Hepatic stellate cell (primary cell): Measurements from ENCODE around the gene SPATA13.

Experiments
- DNase-seq: peaks from one replicate; pipeline ENCODE4 v3.0.0; 2011; ENCODE audit warnings: low spot score

SPATA13 gene

GRCh38 chr13:24141333-24141910, 19.1 kb upstream of the SPATA13 start:
- DNase-seq: no peak

- no peak for DNase-seq
Observed at GRCh38 chr13:24142453-24142852, 18.1 kb upstream of the SPATA13 start.

GRCh38 chr13:24142886-24143285, 17.6 kb upstream of the SPATA13 start:
- no peak for DNase-seq

GRCh38 chr13:24145240-24145639, 15.3 kb upstream of the SPATA13 start:
- no peak for DNase-seq

GRCh38 chr13:24145674-24146073, 14.8 kb upstream of the SPATA13 start:
- no peak for DNase-seq

- no peak for DNase-seq
Observed at GRCh38 chr13:24146961-24147569, 13.5 kb upstream of the SPATA13 start.

GRCh38 chr13:24147570-24147963, 13.0 kb upstream of the SPATA13 start:
- no peak for DNase-seq

GRCh38 chr13:24148414-24149235, 11.9 kb upstream of the SPATA13 start:
- peak; percentile 96 for DNase-seq

- no peak for DNase-seq
Observed at GRCh38 chr13:24149246-24150032, 11.1 kb upstream of the SPATA13 start.

GRCh38 chr13:24150572-24150971, 9.9 kb upstream of the SPATA13 start:
- no peak for DNase-seq

- no peak for DNase-seq
Observed at GRCh38 chr13:24151864-24152263, 8.7 kb upstream of the SPATA13 start.

GRCh38 chr13:24152292-24153214, 8.0 kb upstream of the SPATA13 start:
- no peak for DNase-seq

- DNase-seq: no peak
Observed at GRCh38 chr13:24153347-24153746, 7.2 kb upstream of the SPATA13 start.

- no peak for DNase-seq
Observed at GRCh38 chr13:24153979-24154701, 6.4 kb upstream of the SPATA13 start.

GRCh38 chr13:24159357-24159756, 1.2 kb upstream of the SPATA13 start:
- no peak for DNase-seq

GRCh38 chr13:24161010-24161775, 673 bp downstream of the SPATA13 start:
- peak; percentile 47 for DNase-seq

GRCh38 chr13:24161980-24162525, 1.5 kb downstream of the SPATA13 start:
- DNase-seq: no peak

- no peak for DNase-seq
Observed at GRCh38 chr13:24162604-24163003, 2.1 kb downstream of the SPATA13 start.

- peak; percentile 41 for DNase-seq
Observed at GRCh38 chr13:24165746-24166145, 5.2 kb downstream of the SPATA13 start.

GRCh38 chr13:24166561-24166960, 6.0 kb downstream of the SPATA13 start:
- no peak for DNase-seq
